ENCODE results near the gene IQSEC3. TPM values are rescaled to one million over a fixed set of nuclear protein-coding genes. Genes with fewer than 3 reads are reported as not detected.

Gene IQSEC3
- total and polyA plus RNA-seq, 5 donors, result 1.3 to 3.6 (median 1.5) TPM

- ATAC-seq, result no peak
- intact Hi-C loops (cut with DNase I), result no loop called here
- 83% methylated on average over 17 of the region's 17 CpGs for WGBS
- Histone ChIP-seq H3K27ac (ENCODE audit: low read length) (no peak overlapping the region), H3K9me3 (ENCODE audit: control insufficient read depth, low read length) (no peaks in the 10 kb centered on the region), H3K27me3 (ENCODE audit: control insufficient read depth, insufficient read depth) (no peaks in the 10 kb centered on the region), H3K4me3 (ENCODE audit: low read length) (no peak overlapping the region), H3K4me1 (ENCODE audit: control insufficient read depth, insufficient read depth, low read length) (no peaks in the 10 kb centered on the region)
- DNase-seq, result no peak
These were observed 103.2 kb downstream of the IQSEC3 start for GRCh38 chr12:169528-170370.

- 87% methylated on average over 29 of the region's 29 CpGs for WGBS
These were observed 104.0 kb downstream of the IQSEC3 start for GRCh38 chr12:170371-171225.

GRCh38 chr12:171276-171675, 104.7 kb downstream of the IQSEC3 start:
- intact Hi-C loops (cut with DNase I), result no loop called here
- Histone ChIP-seq H3K9me3 (ENCODE audit: control insufficient read depth, low read length) (no peaks in the 10 kb centered on the region), H3K27ac (ENCODE audit: low read length) (no peak overlapping the region), H3K4me3 (ENCODE audit: low read length) (no peak overlapping the region), H3K4me1 (ENCODE audit: control insufficient read depth, insufficient read depth, low read length) (peaks cover 9% of the 10 kb centered on the region), H3K27me3 (ENCODE audit: control insufficient read depth, insufficient read depth) (no peaks in the 10 kb centered on the region)
- ATAC-seq, result no peak
- WGBS, result 91% methylated on average over 10 of the region's 10 CpGs
- DNase-seq, result no peak

More at GRCh38 chr12:170371-171225, 104.0 kb downstream of the IQSEC3 start:
- ATAC-seq (no peak), DNase-seq (no peak)
- peaks cover 3% of the 10 kb centered on the region for H3K4me1 ChIP-seq (ENCODE audit: control insufficient read depth, insufficient read depth, low read length)
- intact Hi-C loops (cut with DNase I), result no loop called here
- H3K27me3 ChIP-seq (ENCODE audit: control insufficient read depth, insufficient read depth), result no peaks in the 10 kb centered on the region
- H3K9me3 ChIP-seq (ENCODE audit: control insufficient read depth, low read length), result no peaks in the 10 kb centered on the region
- H3K4me3 ChIP-seq (ENCODE audit: low read length), result no peak overlapping the region
- no peak overlapping the region for H3K27ac ChIP-seq (ENCODE audit: low read length)

- Histone ChIP-seq H3K4me3 (ENCODE audit: low read length) (no peak overlapping the region), H3K9me3 (ENCODE audit: control insufficient read depth, low read length) (no peaks in the 10 kb centered on the region), H3K27me3 (ENCODE audit: control insufficient read depth, insufficient read depth) (no peaks in the 10 kb centered on the region), H3K27ac (ENCODE audit: low read length) (no peak overlapping the region), H3K4me1 (ENCODE audit: control insufficient read depth, insufficient read depth, low read length) (peaks cover 16% of the 10 kb centered on the region)
- DNase-seq (peak in 1 of 3 donors; percentile 58), ATAC-seq (peak in 1 of 2 donors; percentile 11)
- intact Hi-C loops (cut with DNase I), result no loop called here
- 54% methylated on average over 18 of the region's 18 CpGs for WGBS
These were observed 105.4 kb downstream of the IQSEC3 start for GRCh38 chr12:171743-172676.

- ATAC-seq (no peak), DNase-seq (no peak)
- Histone ChIP-seq H3K27me3 (ENCODE audit: control insufficient read depth, insufficient read depth) (no peaks in the 10 kb centered on the region), H3K4me3 (ENCODE audit: low read length) (no peak overlapping the region), H3K4me1 (ENCODE audit: control insufficient read depth, insufficient read depth, low read length) (peaks cover 16% of the 10 kb centered on the region), H3K9me3 (ENCODE audit: control insufficient read depth, low read length) (no peaks in the 10 kb centered on the region), H3K27ac (ENCODE audit: low read length) (no peak overlapping the region)
- intact Hi-C loops (cut with DNase I), result no loop called here
- 76% methylated on average over 15 of the region's 15 CpGs for WGBS
These were observed 106.2 kb downstream of the IQSEC3 start for GRCh38 chr12:172732-173161.

GRCh38 chr12:174124-174523, 107.6 kb downstream of the IQSEC3 start:
- no peak for DNase-seq

GRCh38 chr12:174596-174995, 108.0 kb downstream of the IQSEC3 start:
- Histone ChIP-seq H3K27ac (ENCODE audit: low read length) (no peak overlapping the region), H3K4me1 (ENCODE audit: control insufficient read depth, insufficient read depth, low read length) (peaks cover 19% of the 10 kb centered on the region), H3K27me3 (ENCODE audit: control insufficient read depth, insufficient read depth) (no peaks in the 10 kb centered on the region), H3K4me3 (ENCODE audit: low read length) (no peak overlapping the region), H3K9me3 (ENCODE audit: control insufficient read depth, low read length) (no peaks in the 10 kb centered on the region)
- DNase-seq (peak in 2 of 3 donors; percentile 18 to 63), ATAC-seq (no peak)
- intact Hi-C loops (cut with DNase I), result no loop called here
- WGBS, result 70% methylated on average over 23 of the region's 23 CpGs

More at GRCh38 chr12:174124-174523, 107.6 kb downstream of the IQSEC3 start:
- no peaks in the 10 kb centered on the region for H3K9me3 ChIP-seq (ENCODE audit: control insufficient read depth, low read length)
- 72% methylated on average over 6 of the region's 6 CpGs for WGBS
- peaks cover 16% of the 10 kb centered on the region for H3K4me1 ChIP-seq (ENCODE audit: control insufficient read depth, insufficient read depth, low read length)
- no peaks in the 10 kb centered on the region for H3K27me3 ChIP-seq (ENCODE audit: control insufficient read depth, insufficient read depth)
- no peak overlapping the region for H3K27ac ChIP-seq (ENCODE audit: low read length)
- ATAC-seq, result no peak
- H3K4me3 ChIP-seq (ENCODE audit: low read length), result no peak overlapping the region
- intact Hi-C loops (cut with DNase I), result no loop called here

GRCh38 chr12:175250-175649, 108.7 kb downstream of the IQSEC3 start:
- H3K4me3 ChIP-seq (ENCODE audit: low read length), result no peak overlapping the region
- no peak overlapping the region for H3K27ac ChIP-seq (ENCODE audit: low read length)
- peaks cover 24% of the 10 kb centered on the region for H3K4me1 ChIP-seq (ENCODE audit: control insufficient read depth, insufficient read depth, low read length)
- no peaks in the 10 kb centered on the region for H3K9me3 ChIP-seq (ENCODE audit: control insufficient read depth, low read length)
- H3K27me3 ChIP-seq (ENCODE audit: control insufficient read depth, insufficient read depth), result no peaks in the 10 kb centered on the region
- intact Hi-C loops (cut with DNase I), result no loop called here
- WGBS, result 36% methylated on average over 10 of the region's 10 CpGs
- DNase-seq, result peak; percentile 42 to 82 (median 77)
- ATAC-seq, result peak in 1 of 2 donors; percentile 36

- ATAC-seq (no peak), DNase-seq (peak in 1 of 3 donors; percentile 46)
- WGBS, result 84% methylated on average over 16 of the region's 16 CpGs
- H3K4me3 ChIP-seq (ENCODE audit: low read length), result no peak overlapping the region
- H3K4me1 ChIP-seq (ENCODE audit: control insufficient read depth, insufficient read depth, low read length), result peaks cover 27% of the 10 kb centered on the region
- intact Hi-C loops (cut with DNase I), result no loop called here
- H3K9me3 ChIP-seq (ENCODE audit: control insufficient read depth, low read length), result no peaks in the 10 kb centered on the region
- H3K27ac ChIP-seq (ENCODE audit: low read length), result no peak overlapping the region
- H3K27me3 ChIP-seq (ENCODE audit: control insufficient read depth, insufficient read depth), result no peaks in the 10 kb centered on the region
These were observed 109.2 kb downstream of the IQSEC3 start for GRCh38 chr12:175759-176158.

Measured in right cardiac atrium (tissue), 5 donors.